Astrocyte of the spinal cord (primary cell): ENCODE data around the gene GDPD2.
A peak's percentile ranks its signal among the peaks of the same experiment; 100 is the strongest.

Experiments used
- DNase-seq: peaks from one replicate; pipeline ENCODE4 v3.0.0; 2011; ENCODE audit warnings: low read depth, low spot score
- H3K4me3 ChIP-seq: 2 replicates; pipeline ENCODE4 v1.5.1; 2011; ENCODE audit warnings: low read depth, mild to moderate bottlenecking, low read length, moderate library complexity
- CTCF ChIP-seq: IDR thresholded peaks from 2 replicates; pipeline ENCODE4 v1.5.1; 2012; ENCODE audit warnings: low read depth, mild to moderate bottlenecking, low read length, inconsistent platforms
- in situ Hi-C: cut with HindIII; loops from 2 replicates; pipeline ENCODE4 v1.10.0; 2017; ENCODE audit warnings: low sequenced_read_pairs

Gene GDPD2

DNA sequence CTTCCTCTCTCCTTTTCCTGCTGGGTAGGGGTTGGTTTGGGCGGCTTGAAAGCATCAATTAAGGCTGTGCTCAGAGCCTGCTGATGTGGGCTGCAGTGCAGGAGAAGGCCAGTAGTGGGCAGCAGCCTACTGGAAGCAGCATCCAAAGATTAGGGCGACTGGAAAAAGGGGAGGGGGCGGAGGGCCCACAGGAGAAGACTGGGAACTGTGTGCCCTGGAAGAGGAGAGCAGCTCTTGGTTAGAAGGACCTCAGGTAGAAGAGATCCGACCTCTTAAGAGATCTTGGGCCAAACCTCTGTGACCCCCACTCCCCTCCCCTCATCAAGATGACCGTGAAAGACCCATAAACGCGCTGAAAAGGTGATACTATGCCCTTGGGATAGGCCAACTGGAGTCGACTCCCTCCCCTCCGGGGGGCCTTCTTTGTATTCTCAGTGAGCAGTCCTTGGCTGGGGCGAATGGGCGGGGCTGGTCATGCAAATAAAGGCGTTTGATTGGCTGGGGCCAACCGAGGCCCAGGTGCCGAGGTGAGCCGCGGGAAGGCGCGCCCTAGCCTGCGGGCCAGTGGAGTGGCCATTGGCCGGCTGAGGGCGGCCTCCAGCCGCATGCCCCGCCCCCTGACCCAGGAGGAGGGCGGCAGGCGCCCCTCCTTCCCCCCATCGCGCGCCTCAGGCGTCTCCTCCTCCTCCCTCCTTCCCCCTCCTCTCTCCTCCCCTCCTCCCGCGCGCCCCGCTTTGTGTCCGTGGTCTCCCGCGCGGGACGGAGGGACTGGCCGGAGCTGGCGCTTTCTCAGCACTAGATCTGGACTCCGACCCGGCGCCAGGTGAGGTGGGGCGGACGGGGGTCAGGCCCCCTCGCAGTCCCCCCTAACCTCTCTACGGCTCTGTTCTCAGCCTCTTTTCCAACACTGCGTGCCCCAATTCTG lies 31.6 kb downstream of the GDPD2 start:
- in situ Hi-C loops, result no loop called here
- H3K4me3 ChIP-seq, result peak overlapping the region; percentile 53
- TF ChIP-seq CTCF, result peak; percentile 94
- peak; percentile 67 for DNase-seq

- in situ Hi-C loops, result no loop called here
- no peak for TF ChIP-seq CTCF
- DNase-seq, result no peak
- peak overlapping the region; percentile 53 for H3K4me3 ChIP-seq
These were observed 32.5 kb downstream of the GDPD2 start for GRCh38 chrX:70455366-70456202.

DNA sequence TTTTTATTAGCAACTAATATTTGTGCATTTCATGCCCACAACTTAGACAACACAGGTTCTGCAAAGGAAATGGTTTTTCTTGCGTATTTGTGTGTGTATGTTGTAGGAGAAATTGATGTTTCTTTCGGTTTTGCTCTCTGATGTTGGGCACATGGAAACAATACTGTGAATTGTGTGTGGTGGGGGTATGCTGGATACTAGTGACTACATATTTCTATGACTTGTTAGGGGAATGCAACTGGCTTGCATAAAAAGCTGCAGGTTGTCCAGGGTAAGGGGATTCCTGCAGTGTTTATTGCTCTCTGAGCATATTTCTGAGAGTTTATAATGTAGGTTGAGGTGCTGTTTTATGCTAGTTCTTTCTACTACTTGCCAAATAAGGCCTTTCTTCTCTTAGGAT lies 33.1 kb downstream of the GDPD2 start:
- peak overlapping the region; percentile 53 for H3K4me3 ChIP-seq
- in situ Hi-C loops, result no loop called here
- no peak for DNase-seq
- TF ChIP-seq CTCF, result no peak

DNA sequence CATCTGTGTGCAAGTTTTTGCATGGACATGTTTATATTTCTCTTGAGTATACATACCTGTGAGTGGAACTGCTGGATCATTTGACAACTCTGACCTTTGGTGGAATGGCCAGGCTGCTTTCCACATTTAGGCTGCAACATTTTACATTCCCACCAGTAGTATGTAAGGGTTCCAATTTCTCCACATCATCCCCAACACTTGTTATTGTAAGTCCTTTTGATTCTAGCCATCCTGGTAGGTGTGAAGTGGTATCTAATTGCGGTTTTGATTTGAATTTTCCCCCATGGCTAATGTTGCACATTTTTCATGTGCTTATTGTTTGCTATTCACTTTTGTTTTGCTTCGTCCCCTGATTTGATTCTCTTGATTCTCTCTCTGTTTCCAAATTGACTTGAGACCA lies 37.9 kb downstream of the GDPD2 start:
- H3K4me3 ChIP-seq, result no peak overlapping the region
- in situ Hi-C loops, result no loop called here
- no peak for TF ChIP-seq CTCF
- no peak for DNase-seq

GRCh38 chrX:70464051-70464450 lies 40.9 kb downstream of the GDPD2 start:
- no peak for DNase-seq
- in situ Hi-C loops, result no loop called here
- no peak for TF ChIP-seq CTCF
- no peak overlapping the region for H3K4me3 ChIP-seq

DNA sequence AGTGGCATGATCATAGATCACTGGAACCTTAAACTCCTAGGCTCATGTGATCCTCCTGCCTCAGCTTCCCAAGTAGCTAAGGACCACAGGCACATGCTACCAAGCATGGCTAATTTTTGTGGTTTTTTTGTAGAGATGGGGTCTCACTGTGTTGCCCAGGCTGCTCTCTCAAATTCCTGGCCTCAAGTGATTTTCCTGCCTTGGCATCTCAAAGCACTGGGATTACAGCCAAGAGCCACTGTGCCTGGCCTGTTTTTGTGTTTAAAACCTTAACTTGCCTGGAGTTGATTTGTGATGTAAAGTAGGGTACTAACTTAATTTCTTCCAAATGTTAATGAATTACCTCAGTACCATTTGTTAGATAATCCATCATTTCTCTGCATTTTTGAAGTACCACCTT lies 43.9 kb downstream of the GDPD2 start:
- in situ Hi-C loops, result no loop called here

More for the DNA sequence above, 43.9 kb downstream of the GDPD2 start:
- H3K4me3 ChIP-seq, result no peak overlapping the region
- TF ChIP-seq CTCF, result no peak
- DNase-seq, result no peak
